Panc1 (cell line): ENCODE data around the gene RARA. TPM values are rescaled to one million over a fixed set of nuclear protein-coding genes. Genes with fewer than 3 reads are reported as not detected.
A peak's percentile ranks its signal among the peaks of the same experiment; 100 is the strongest.

Experiments
- ATAC-seq: fragments of 200-7000 bp; cut with Tn5 transposase; 2 replicates; pipeline ENCODE4 v1.9.1; 2020; ENCODE audit warnings: mild to moderate bottlenecking, moderate library complexity
- BruUV-seq: library from RNA; stranded (reverse); fragments of 400-500 nt; replicated peaks from 2 replicates; lab custom pipeline; 2021; lab: Mats Ljungman, UMichigan
- CTCF ChIA-PET: fragments of 300-600 bp; sonication (Branson Sonifier 250); formaldehyde crosslinking; loops from one replicate; lab custom pipeline; 2022; ENCODE audit warnings: antibody characterized with exemption; lab: Charles Lee
- POLR2A ChIA-PET: fragments of 300-600 bp; sonication (Branson Sonifier 250); formaldehyde crosslinking; loops from one replicate; lab custom pipeline; 2022; ENCODE audit warnings: antibody characterized with exemption; lab: Charles Lee
- DNase-seq: peaks from one replicate; pipeline ENCODE4 v3.0.0-alpha.2; 2010; ENCODE audit warnings: low read depth, low spot score
- H3K27ac ChIP-seq: 2 replicates; pipeline ENCODE4 v1.5.1; 2011; ENCODE audit warnings: mild to moderate bottlenecking, low read length, inconsistent platforms
- H3K27me3 ChIP-seq: fragments of 200-500 bp; sonication (Bioruptor generic); 2 replicates; pipeline ENCODE4 v1.6.0; 2014; ENCODE audit warnings: low read length, inconsistent platforms; ENCODE audit not compliant: control insufficient read depth, insufficient read depth
- H3K36me3 ChIP-seq: fragments of 200-500 bp; sonication (Bioruptor generic); 2 replicates; pipeline ENCODE4 v1.5.1; 2014; ENCODE audit warnings: inconsistent platforms, mild to moderate bottlenecking, low read length, moderate library complexity; ENCODE audit not compliant: control insufficient read depth, insufficient read depth
- H3K4me1 ChIP-seq: 2 replicates; pipeline ENCODE4 v1.5.1; 2011; ENCODE audit warnings: inconsistent platforms, mild to moderate bottlenecking, low read length, moderate library complexity; ENCODE audit not compliant: control insufficient read depth, insufficient read depth
- H3K4me3 ChIP-seq, 2 experiments: 2 replicates each; pipeline ENCODE4 v1.5.1; 2011 to 2012; ENCODE audit warnings: low read depth in 2 of 2, low read length in 2 of 2, mild to moderate bottlenecking in 2 of 2, inconsistent platforms in 1 of 2, moderate library complexity in 1 of 2
- H3K9me3 ChIP-seq: fragments of 200-500 bp; sonication (Bioruptor generic); 2 replicates; pipeline ENCODE4 v1.5.1; 2014; ENCODE audit warnings: low read depth, mild to moderate bottlenecking, inconsistent platforms, low read length, moderate library complexity; ENCODE audit not compliant: control insufficient read depth, insufficient read depth
- CTCF ChIP-seq: fragments of 450-650 bp; IDR thresholded peaks from 2 replicates; pipeline ENCODE4 v1.5.1; 2017; ENCODE audit warnings: mild to moderate bottlenecking
- POLR2AphosphoS5 ChIP-seq: IDR thresholded peaks from 2 replicates; pipeline ENCODE4 v1.6.1; 2012; ENCODE audit warnings: mild to moderate bottlenecking, low read depth, low read length, moderate library complexity
- REST ChIP-seq, 2 experiments: IDR thresholded peaks; 2 replicates each; pipeline ENCODE4 v1.6.1; 2011 to 2012; ENCODE audit warnings: low read depth in 2 of 2, control low read depth in 1 of 2, low read length in 1 of 2, mild to moderate bottlenecking in 1 of 2, moderate library complexity in 1 of 2; ENCODE audit not compliant: insufficient read depth in 1 of 2
- SIN3A ChIP-seq: IDR thresholded peaks from 2 replicates; pipeline ENCODE4 v1.6.1; 2012; ENCODE audit warnings: low read depth, mild to moderate bottlenecking, low read length, moderate library complexity, borderline replicate concordance; ENCODE audit not compliant: insufficient read depth
- TCF7L2 ChIP-seq: IDR thresholded peaks from 2 replicates; pipeline ENCODE4 v1.6.1; 2011; ENCODE audit warnings: mild to moderate bottlenecking, low read depth, low read length, inconsistent platforms
- in situ Hi-C: cut with HindIII; loops from 2 replicates; pipeline ENCODE4 v1.10.0; 2016; ENCODE audit warnings: low sequenced_read_pairs, low pct_unique_long_range_greater_than_20kb
- intact Hi-C: fragments of 100-400 bp; cut with micrococcal nuclease; formaldehyde crosslinking; loops from one replicate; pipeline ENCODE4 v1.10.0; 2022; ENCODE audit not compliant: unreplicated experiment
- total RNA-seq: library from RNA; stranded (reverse); gene quantifications from one replicate; pipeline ENCODE4 v1.2.1, GENCODE V29; 2021; ENCODE audit not compliant: unreplicated experiment

The RARA gene
- total RNA-seq, 1 experiment from 2014 or later: 55.6 TPM

GRCh38 chr17:40310882-40311391, 2.0 kb downstream of the RARA start:
- ChIA-PET POLR2A (no interaction called here), CTCF (interaction anchor here (0.6 kb wide), 1 partner anchor 292 kb away, joined by 3 read pairs; no protein-coding TSS in a partner anchor)
- intact Hi-C loops (no loop called here), in situ Hi-C loops (no loop called here)
- Histone ChIP-seq H3K4me1 (peaks cover 93% of the 10 kb centered on the region), H3K4me3 (peak overlapping the region; percentile 14 to 81), H3K9me3 (no peaks in the 10 kb centered on the region), H3K27me3 (no peaks in the 10 kb centered on the region), H3K27ac (peak overlapping the region; percentile 95), H3K36me3 (no peaks in the 10 kb centered on the region)
- no TSS peak for BruUV-seq
- DNase-seq (no peak), ATAC-seq (no peak)
- no peak for TF ChIP-seq POLR2AphosphoS5

- BruUV-seq: no TSS peak
- no peaks in the 10 kb centered on the region for H3K9me3 ChIP-seq
- H3K4me1 ChIP-seq: peaks cover 92% of the 10 kb centered on the region
- ATAC-seq (no peak), DNase-seq (no peak)
- in situ Hi-C loops: no loop called here
- POLR2A ChIA-PET: interaction anchor here (0.5 kb wide), 1 partner anchor 11 kb away, joined by 4 read pairs; no protein-coding TSS in a partner anchor
- CTCF ChIA-PET: interaction anchor here (0.6 kb wide), 1 partner anchor 37 kb away, joined by 3 read pairs; no protein-coding TSS in a partner anchor
- peak overlapping the region; percentile 14 to 81; a peak in 3 of 4 replicates for H3K4me3 ChIP-seq
- H3K27ac ChIP-seq: peak overlapping the region; percentile 95
- no peaks in the 10 kb centered on the region for H3K27me3 ChIP-seq
- intact Hi-C loops: no loop called here
- H3K36me3 ChIP-seq: no peaks in the 10 kb centered on the region
- no peak for TF ChIP-seq TCF7L2
- no peak for TF ChIP-seq REST (IDR thresholded peaks at IDR 0.05; ENCODE audit: insufficient read depth in 1 of 2, low read depth in 2 of 2, low read length in 1 of 2)
- no peak for TF ChIP-seq SIN3A
- TF ChIP-seq POLR2AphosphoS5: no peak
- no peak for TF ChIP-seq CTCF
Measured at GRCh38 chr17:40311575-40311974, 2.6 kb downstream of the RARA start.

GRCh38 chr17:40312131-40312731, 3.3 kb downstream of the RARA start:
- no peak for DNase-seq
- ATAC-seq: no peak
- H3K36me3 ChIP-seq: no peaks in the 10 kb centered on the region
- peak overlapping the region; percentile 95 for H3K27ac ChIP-seq
- peak overlapping the region in 1 of 2 experiments; percentile 81; a peak in 1 of 4 replicates for H3K4me3 ChIP-seq
- intact Hi-C loops (no loop called here), in situ Hi-C loops (no loop called here)
- BruUV-seq: no TSS peak
- peaks cover 92% of the 10 kb centered on the region for H3K4me1 ChIP-seq
- CTCF ChIA-PET: interaction anchor here (0.6 kb wide), 1 partner anchor 37 kb away, joined by 3 read pairs; no protein-coding TSS in a partner anchor
- no peak for TF ChIP-seq SIN3A
- TF ChIP-seq POLR2AphosphoS5: no peak
- no peak for TF ChIP-seq CTCF
- no peak for TF ChIP-seq REST (IDR thresholded peaks at IDR 0.05; ENCODE audit: insufficient read depth in 1 of 2, low read depth in 2 of 2, low read length in 1 of 2)
- TF ChIP-seq TCF7L2: no peak
- no peaks in the 10 kb centered on the region for H3K27me3 ChIP-seq
- POLR2A ChIA-PET: interaction anchor here (0.5 kb wide), 1 partner anchor 11 kb away, joined by 4 read pairs; no protein-coding TSS in a partner anchor
- no peaks in the 10 kb centered on the region for H3K9me3 ChIP-seq
